Retina (tissue), 1 donor: ENCODE data around the gene FGG.
"Not testable (repeated sequence)": the region's sequence is repeated elsewhere in the genome, so short reads cannot be mapped to it uniquely, and the experiment has no call there.

Source experiments
- DNase-seq: peaks from one replicate; pipeline ENCODE4 v3.0.0-alpha.2; 2016

FGG gene

GRCh38 chr4:154609532-154609931 is 2.9 kb downstream of the FGG start:
- DNase-seq = no peak

GRCh38 chr4:154608361-154609252 is 3.8 kb downstream of the FGG start:
- DNase-seq = no peak

- no peak for DNase-seq
These were observed 5.4 kb downstream of the FGG start for GRCh38 chr4:154606728-154607723.

- DNase-seq = no peak
These were observed 7.7 kb downstream of the FGG start for GRCh38 chr4:154604696-154605200.

GRCh38 chr4:154603033-154603943 is 9.2 kb downstream of the FGG start:
- no peak for DNase-seq

GRCh38 chr4:154602404-154603020 is 9.9 kb downstream of the FGG start:
- no peak for DNase-seq

- no peak for DNase-seq
These were observed 14.4 kb downstream of the FGG start for GRCh38 chr4:154597798-154598774.

- DNase-seq = not testable (repeated sequence)
These were observed 15.2 kb downstream of the FGG start for GRCh38 chr4:154597281-154597680.

- DNase-seq = no peak
These were observed 16.6 kb downstream of the FGG start for GRCh38 chr4:154595807-154596206.

GRCh38 chr4:154594343-154594742 is 18.1 kb downstream of the FGG start:
- DNase-seq = not testable (repeated sequence)

GRCh38 chr4:154593868-154594267 is 18.6 kb downstream of the FGG start:
- no peak for DNase-seq

- no peak for DNase-seq
These were observed 20.6 kb downstream of the FGG start for GRCh38 chr4:154591890-154592289.

GRCh38 chr4:154590329-154591006 is 22.0 kb downstream of the FGG start, which contains the start of gene FGA:
FGA (minus strand) TSS chr4:154590742; CDS start chr4:154590687, 55 bp downstream.
- no peak for DNase-seq

- no peak for DNase-seq
These were observed 22.9 kb downstream of the FGG start for GRCh38 chr4:154589296-154590197.

- DNase-seq = no peak
These were observed 24.3 kb downstream of the FGG start for GRCh38 chr4:154588198-154588597.

GRCh38 chr4:154586296-154587033 is 26.0 kb downstream of the FGG start:
- no peak for DNase-seq

- no peak for DNase-seq
These were observed 27.0 kb downstream of the FGG start for GRCh38 chr4:154585369-154586018.
